GM10847 (cell line): ENCODE data around the gene ERC2.

ENCODE experiments used
- POLR2A ChIP-seq: IDR thresholded peaks from 2 replicates; pipeline ENCODE4 v1.6.1; 2011; ENCODE audit not compliant: insufficient read length; ENCODE audit errors: extremely low read depth

Gene ERC2

GRCh38 chr3:55636300-55637195, 831.7 kb downstream of the ERC2 start:
- TF ChIP-seq POLR2A = no peak

GRCh38 chr3:55634345-55634744, 833.9 kb downstream of the ERC2 start:
- no peak for TF ChIP-seq POLR2A

- no peak for TF ChIP-seq POLR2A
These were observed 834.9 kb downstream of the ERC2 start for GRCh38 chr3:55633333-55633732.

GRCh38 chr3:55631766-55632331, 836.4 kb downstream of the ERC2 start:
- TF ChIP-seq POLR2A = no peak

GRCh38 chr3:55630921-55631299, 837.4 kb downstream of the ERC2 start:
- TF ChIP-seq POLR2A = no peak

GRCh38 chr3:55630280-55630920, 837.9 kb downstream of the ERC2 start:
- no peak for TF ChIP-seq POLR2A

GRCh38 chr3:55629432-55629831, 838.8 kb downstream of the ERC2 start:
- TF ChIP-seq POLR2A = no peak

GRCh38 chr3:55626279-55626665, 842.0 kb downstream of the ERC2 start:
- no peak for TF ChIP-seq POLR2A

GRCh38 chr3:55624238-55624637, 844.0 kb downstream of the ERC2 start:
- TF ChIP-seq POLR2A = no peak

- TF ChIP-seq POLR2A = no peak
These were observed 844.5 kb downstream of the ERC2 start for GRCh38 chr3:55623786-55624185.

GRCh38 chr3:55622733-55623132, 845.5 kb downstream of the ERC2 start:
- no peak for TF ChIP-seq POLR2A

GRCh38 chr3:55622116-55622515, 846.2 kb downstream of the ERC2 start:
- TF ChIP-seq POLR2A = no peak

- no peak for TF ChIP-seq POLR2A
These were observed 846.6 kb downstream of the ERC2 start for GRCh38 chr3:55621648-55622047.

- TF ChIP-seq POLR2A = no peak
These were observed 847.2 kb downstream of the ERC2 start for GRCh38 chr3:55621026-55621422.

- TF ChIP-seq POLR2A = no peak
These were observed 847.8 kb downstream of the ERC2 start for GRCh38 chr3:55620351-55621025.
